HepG2 (cell line): ENCODE results near the gene NOS1AP.

ENCODE experiments used
- ESRRA ChIP-seq: sonication (generic); formaldehyde crosslinking; IDR thresholded peaks from 2 replicates; pipeline ENCODE4 v1.5.1; 2020; ENCODE audit warnings: mild to moderate bottlenecking, low read depth, missing genetic modification reagents
- EZH2 ChIP-seq: conservative IDR thresholded peaks from 2 replicates; pipeline ENCODE4 v1.6.1; 2012; ENCODE audit warnings: mild to moderate bottlenecking, low read depth, low read length, moderate library complexity
- FOXJ3 ChIP-seq: sonication (generic); formaldehyde crosslinking; IDR thresholded peaks from 2 replicates; pipeline ENCODE4 v1.4.0; 2020; ENCODE audit warnings: missing genetic modification reagents, mild to moderate bottlenecking, borderline replicate concordance
- HOXA5 ChIP-seq: sonication (generic); formaldehyde crosslinking; IDR thresholded peaks from 2 replicates; pipeline ENCODE4 v1.4.0; 2020; ENCODE audit warnings: missing genetic modification reagents

GRCh38 chr1:162380061-162380846, 310.8 kb downstream of the NOS1AP start:
- TF ChIP-seq EZH2, result no peak
- no peak for TF ChIP-seq FOXJ3 (CRISPR knock-in tag)
- no peak for TF ChIP-seq ESRRA (CRISPR knock-in tag)
- TF ChIP-seq HOXA5 (CRISPR knock-in tag), result no peak
